Mucosa of gallbladder (tissue), 1 donor: ENCODE measurements around the gene GFI1. TPM values are rescaled to one million over a fixed set of nuclear protein-coding genes. Genes with fewer than 3 reads are reported as not detected.

Experiments used
- total RNA-seq: library from RNA; stranded (reverse); gene quantifications from one replicate; pipeline ENCODE4 v1.2.1, GENCODE V29; 2021
- donor health status: DM: no; HTN: no; CAD: no.

Gene GFI1
- total RNA-seq, 1 donor from 2014 or later: 3.0 TPM

Other genes with a start within 250 kb of the GFI1 start
- 4.9 TPM for gene GLMN, start 187.9 kb downstream of the GFI1 start, total RNA-seq
- 21.5 TPM for gene RPAP2, start 187.9 kb downstream of the GFI1 start, total RNA-seq